HG02970 (cell line): Measurements from ENCODE around the gene ACAP2.
A peak's percentile ranks its signal among the peaks of the same experiment; 100 is the strongest.
"Not testable (repeated sequence)": the region's sequence is repeated elsewhere in the genome, so short reads cannot be mapped to it uniquely, and the experiment has no call there.

Experiments
- ATAC-seq: cut with Tn5 transposase; IDR thresholded peaks from one replicate; pipeline ENCODE4 v1.9.1; 2021; ENCODE audit warnings: mild to moderate bottlenecking, moderate library complexity, moderate number of reproducible peaks; ENCODE audit not compliant: unreplicated experiment, low FRiP score

Gene ACAP2

GRCh38 chr3:195442573-195443390 is at the start of gene ACAP2:
Gene ACAP2, minus strand, starts transcription at chr3:195443020. Its CDS starts 173 bp downstream, at chr3:195442847.
- peak; percentile 92 for ATAC-seq

GRCh38 chr3:195475614-195476013 is 32.8 kb upstream of the ACAP2 start:
- no peak for ATAC-seq

DNA sequence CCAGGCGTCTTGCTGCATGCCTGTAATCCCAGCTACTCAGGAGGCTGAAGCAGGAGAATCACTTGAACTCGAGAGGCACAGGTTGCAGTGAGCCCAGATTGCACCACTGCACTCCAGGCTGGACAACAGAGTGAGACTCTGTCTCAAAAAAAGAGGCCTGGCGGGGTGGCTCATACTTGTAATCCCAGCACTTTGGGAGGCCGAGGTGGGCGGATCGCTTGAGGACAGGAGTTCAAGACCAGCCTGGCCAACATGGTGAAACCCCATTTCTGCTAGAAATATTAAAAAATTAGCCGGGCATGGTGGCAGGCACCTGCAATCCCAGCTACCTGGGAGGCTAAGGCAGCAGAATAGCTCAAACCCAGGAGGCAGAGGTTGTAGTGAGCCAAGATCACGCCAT is 32.3 kb upstream of the ACAP2 start:
- not testable (repeated sequence) for ATAC-seq

GRCh38 chr3:195468841-195469240 is 26.0 kb upstream of the ACAP2 start:
- ATAC-seq = no peak

DNA sequence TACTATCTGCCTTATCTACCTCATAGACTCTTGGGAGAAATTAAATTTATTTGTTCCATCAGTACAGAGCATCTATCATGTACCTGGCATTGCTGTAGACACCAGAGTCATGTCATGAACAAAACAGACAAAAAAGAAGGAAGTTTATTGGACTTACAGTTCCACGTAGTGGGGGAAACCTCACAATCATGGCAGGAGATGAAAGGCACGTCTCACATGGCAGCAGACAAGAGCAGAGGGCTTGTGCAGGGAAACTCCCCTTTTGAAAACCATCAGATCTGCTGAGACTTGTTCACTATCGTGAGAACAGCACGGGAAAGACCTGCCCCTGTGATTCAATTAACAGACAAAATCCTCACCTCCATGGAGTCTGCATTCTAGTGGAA is 25.6 kb upstream of the ACAP2 start:
- ATAC-seq = no peak

- ATAC-seq = no peak
Observed at GRCh38 chr3:195467641-195468390, 25.0 kb upstream of the ACAP2 start.

DNA sequence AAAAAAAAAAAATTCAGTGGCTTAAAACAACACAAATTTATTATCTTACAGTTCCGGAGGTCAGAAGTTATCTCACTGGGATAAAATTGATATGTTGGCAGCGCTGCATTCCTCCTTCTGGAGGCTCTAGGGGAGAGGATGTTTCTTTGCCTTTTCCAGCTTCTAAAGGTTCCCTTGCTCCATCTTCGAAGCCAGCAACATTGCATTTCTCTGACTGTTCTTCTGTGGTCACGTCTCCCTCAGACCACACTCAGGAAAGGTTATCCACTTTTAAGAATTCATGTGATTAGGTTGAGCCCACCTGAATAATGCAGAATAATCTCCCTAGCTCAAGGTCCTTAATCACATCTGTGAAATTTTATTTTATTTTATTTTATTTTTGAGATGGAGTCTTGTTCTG is 23.4 kb upstream of the ACAP2 start:
- ATAC-seq = no peak

GRCh38 chr3:195462922-195463321 is 20.1 kb upstream of the ACAP2 start:
- ATAC-seq = not testable (repeated sequence)

GRCh38 chr3:195462308-195462610 is 19.4 kb upstream of the ACAP2 start:
- ATAC-seq = no peak

DNA sequence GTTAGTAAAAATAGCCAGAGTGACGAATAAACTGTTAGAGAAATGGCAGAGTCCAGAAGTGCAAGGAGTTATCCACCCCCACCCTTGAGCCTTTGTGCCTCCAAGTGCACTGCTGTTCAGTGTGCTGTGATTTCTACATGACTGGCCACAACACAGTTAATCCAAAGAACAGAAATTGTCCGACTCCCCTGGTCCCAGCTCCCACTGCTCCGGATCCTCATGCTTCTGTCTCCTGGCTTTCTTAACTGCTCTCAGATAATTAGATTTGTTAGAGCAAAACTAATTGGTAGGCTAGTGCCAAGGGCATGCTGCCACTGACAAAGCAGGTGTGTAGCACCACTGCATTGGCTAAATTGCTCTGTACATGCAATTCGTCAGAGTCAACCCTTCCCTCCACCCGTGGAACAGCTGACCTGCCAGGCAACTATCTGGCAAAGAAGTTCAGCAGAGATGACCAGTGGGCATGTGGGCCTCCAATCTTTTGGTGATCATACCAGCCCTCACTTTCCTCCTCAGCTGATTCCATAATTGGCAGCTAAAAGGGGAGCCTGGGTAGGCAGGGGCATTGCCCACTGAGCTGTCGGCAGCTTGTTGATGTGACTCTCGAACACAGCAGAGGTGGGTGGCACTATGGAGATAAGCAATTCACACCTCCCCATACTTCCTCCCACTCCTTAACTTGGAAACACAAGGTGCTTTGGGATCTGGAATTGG is 18.9 kb upstream of the ACAP2 start:
- no peak for ATAC-seq

DNA sequence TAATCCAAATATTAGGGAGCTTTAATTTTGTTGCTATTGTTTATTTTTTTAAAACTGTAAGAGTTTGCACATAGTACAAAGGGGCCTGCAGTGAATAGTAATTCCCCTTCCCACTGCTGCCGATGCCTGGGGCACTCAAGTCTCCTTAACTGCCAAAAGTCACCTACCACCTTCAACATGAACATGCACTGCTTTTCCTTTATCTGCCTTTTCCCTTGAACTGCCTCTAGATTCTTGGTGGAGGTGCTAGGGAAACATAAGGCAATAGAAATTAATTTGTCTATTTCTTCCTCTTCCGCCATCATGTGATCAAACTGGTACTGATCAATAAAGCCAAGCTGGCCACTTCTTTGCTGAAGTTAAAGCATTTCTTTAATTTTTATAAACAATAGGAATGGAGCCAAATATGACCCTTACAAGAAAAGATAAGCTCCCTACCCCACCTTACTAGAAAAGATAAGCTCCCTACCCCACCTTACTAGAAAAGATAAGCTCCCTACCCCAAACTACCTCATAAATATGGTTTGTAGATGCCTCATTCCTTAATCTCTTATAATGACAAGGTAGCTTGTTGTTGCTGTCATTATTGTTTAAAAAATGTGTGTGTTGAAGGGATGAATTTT is 17.4 kb upstream of the ACAP2 start:
- no peak for ATAC-seq

DNA sequence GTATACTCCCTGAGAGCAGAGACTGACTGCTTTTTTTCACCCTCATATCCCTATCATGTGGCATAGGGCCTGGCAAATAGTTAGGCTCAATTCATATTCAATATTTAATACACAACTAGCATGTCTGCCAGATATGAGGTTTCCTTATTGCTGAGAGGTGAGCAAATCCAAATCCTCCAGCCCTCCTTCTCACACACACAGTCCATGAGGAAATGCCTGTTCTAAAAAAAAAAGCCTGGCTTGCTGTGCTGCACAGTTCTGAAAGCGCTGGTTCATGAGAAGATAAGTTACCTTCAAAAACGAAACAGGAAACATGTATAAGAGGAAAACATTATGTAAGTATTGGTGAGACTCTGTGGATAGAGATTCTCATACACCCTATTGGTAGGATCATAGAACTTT is 15.5 kb upstream of the ACAP2 start:
- no peak for ATAC-seq

GRCh38 chr3:195455789-195456188 is 13.0 kb upstream of the ACAP2 start:
- no peak for ATAC-seq

GRCh38 chr3:195453236-195453635 is 10.4 kb upstream of the ACAP2 start:
- no peak for ATAC-seq

DNA sequence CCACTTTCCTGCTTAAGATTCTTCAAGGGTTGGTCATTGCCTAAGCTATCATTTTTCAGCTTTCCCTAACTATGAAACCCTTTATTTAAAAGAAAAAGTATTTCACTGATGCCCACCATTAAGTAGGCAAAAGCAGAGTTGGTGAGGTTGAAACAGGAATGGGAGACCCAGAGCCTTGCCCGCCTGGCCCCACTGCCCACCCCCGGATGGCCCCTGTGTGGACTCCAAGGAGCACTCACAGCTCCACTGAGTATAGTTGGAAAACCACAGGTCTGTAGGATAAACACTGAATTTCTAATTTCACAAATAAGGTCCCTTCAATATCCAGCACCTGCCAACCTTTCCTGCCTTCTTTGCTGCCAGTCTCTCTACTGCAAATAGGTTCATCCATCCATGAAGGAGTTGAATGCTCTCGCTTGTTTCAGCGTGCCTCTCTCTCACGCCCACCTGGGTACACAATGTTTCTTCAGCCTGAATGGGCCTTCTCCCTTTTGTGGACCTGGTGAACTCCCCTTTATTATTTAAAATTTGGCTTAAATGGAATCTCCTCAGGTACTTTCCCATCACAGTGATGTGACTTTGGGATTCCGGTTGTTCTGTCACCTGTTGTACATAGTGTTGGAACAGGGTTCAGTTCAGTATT is 8.7 kb upstream of the ACAP2 start:
- ATAC-seq = no peak

DNA sequence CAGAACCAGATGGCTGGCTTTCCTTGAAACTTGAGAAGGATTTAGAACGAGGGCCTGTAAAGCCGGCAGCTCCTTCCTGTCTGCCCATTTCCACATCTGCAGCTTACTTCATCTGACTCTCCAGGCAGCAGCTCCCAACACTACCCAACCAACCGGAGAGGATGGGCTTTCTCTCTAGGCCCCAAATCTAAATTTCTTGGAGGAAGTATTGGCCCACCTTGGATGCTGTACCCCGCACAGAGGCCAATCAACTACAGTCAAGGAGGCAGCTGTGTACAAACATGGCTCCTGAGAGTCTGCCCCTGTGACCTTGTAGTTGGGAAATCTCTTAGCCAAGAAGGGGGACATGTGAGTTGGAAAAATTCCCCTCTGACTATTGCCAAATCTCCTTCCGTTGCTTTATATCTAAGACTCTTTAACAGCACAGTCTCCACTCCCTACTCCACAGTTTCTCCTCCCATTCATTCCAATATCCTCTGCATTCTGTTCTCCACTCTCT is 8.0 kb upstream of the ACAP2 start:
- ATAC-seq = no peak

- ATAC-seq = no peak
Observed at GRCh38 chr3:195448205-195448875, 5.5 kb upstream of the ACAP2 start.

DNA sequence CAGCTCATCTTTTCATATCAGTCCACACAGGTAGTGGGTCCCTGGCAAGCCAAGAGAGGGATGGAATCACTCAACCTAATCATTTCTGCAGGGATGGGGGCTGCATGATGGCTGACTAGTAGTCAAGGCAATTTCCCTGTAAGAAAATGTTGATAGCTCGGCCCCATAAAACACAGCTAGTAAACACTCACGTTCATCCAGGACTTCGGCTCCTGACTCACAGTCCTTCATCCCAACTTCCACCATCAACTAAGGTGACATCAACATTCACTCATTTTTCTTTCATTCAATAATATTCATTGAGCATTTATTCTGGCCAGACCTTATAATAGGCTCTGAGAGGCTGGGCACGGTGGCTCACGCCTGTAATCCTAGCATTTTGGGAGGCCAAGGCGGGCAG is 4.4 kb upstream of the ACAP2 start:
- ATAC-seq = no peak

- ATAC-seq = no peak
Observed at GRCh38 chr3:195446359-195446758, 3.5 kb upstream of the ACAP2 start.

DNA sequence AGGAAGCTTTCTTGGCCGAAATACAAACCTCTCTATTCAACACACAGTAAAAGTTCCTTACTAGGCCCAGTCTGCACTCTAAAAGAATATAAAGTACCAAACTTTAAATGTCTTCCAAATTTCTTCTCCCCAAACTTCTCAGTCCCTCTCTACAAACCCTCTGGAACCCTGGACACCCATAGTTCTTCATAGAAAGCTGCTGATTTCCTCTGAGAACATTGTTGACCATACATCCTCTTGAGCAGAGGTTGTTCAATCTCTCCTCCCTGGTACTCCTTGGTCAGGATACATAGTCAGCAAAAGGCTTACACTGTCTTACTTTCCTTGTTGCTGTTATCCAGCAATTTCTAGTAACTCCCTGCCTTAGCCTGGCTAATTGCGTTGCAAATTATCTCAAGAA is 3.1 kb upstream of the ACAP2 start:
- ATAC-seq = no peak
